Activated gamma-delta T cell treated with anti-CD3 and anti-CD28 coated beads, Interleukin-2, amount 50 U/mL, for 16 hours (primary cell): Measurements from ENCODE around the gene LPAR5.
A peak's percentile ranks its signal among the peaks of the same experiment; 100 is the strongest.
"Not testable (repeated sequence)": the region's sequence is repeated elsewhere in the genome, so short reads cannot be mapped to it uniquely, and the experiment has no call there.

Experiments used
- DNase-seq: peaks from one replicate; pipeline ENCODE4 v3.0.0-alpha.2; 2020; ENCODE audit warnings: low read depth

The LPAR5 gene

GRCh38 chr12:6606331-6607131, 29.2 kb downstream of the LPAR5 start:
- DNase-seq: peak; percentile 51

DNA sequence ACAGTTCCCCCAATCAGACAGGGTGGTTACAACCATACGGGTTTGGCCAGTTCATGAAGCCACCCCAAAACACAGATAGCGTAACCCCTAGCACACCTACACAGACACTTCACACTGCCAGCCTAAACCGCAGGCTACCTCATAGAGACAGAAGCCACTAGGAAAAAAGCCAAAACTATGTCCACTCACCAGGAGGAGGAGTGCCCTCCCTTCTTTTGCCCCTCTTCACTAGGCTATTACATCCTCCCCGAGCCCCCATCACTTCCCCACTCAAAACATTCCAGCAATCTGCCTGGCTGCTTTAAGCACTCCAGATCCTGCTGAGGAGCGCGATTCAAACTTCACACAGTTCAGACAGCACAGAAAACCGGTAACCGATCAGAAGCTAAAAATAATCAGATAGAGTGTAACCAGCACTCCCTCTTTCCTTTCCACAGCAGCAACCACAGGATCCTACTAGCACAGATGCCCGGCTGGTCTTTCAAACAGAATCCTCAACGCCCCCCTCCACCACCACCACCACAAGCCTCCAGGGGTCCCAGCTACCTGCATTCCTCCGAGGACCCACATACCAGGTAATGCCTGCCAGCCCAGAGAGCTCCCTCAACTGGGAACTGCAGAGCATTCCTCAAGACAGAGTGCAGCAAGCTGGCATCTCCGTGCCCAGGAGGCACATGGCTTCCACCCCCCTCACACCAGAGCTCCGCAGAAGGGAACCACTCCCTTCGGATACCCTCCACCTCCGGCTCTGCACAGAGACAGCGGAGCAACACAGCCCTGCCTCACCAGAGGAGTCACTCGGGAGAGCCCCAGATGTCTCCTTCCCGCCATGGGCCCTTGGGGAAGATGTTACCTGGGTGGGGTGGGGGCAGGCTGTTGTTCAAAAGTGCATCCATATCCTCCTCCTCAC, 30.1 kb downstream of the LPAR5 start:
- no peak for DNase-seq

DNA sequence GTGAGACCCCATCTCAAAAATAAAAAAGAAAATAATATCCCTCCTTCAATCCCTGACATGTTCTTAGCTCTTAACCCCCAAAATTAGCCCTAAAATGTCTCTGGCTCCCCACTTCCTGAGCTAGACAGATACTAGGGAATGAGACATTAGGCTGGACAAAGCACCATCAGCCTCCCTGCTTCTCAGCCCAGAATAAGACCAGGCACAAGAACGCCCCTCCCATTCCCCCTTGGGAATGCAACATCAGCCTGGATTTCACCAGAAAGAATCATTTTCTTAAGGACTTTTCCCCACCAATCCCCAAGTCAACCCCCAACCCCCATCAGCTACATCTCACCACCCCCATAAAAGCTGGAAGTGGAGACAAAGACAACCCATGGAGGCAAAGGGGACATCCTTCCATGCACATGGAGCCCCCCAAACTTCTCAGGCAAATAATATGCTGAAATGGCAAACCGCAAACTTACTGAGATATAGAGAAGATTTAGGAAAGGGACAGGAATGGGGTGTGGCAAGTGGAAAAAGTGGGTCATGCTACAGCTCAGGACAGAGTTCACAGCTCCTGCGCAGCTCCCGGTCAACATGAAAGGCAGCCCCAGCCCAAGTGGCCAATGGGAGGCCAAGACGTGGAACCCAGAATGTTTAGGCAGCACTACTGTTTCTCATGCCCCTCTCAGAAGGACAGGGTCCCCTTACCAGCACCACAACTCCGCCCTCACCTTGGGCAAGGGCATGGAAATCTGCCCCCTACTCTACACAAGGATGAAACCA, 31.3 kb downstream of the LPAR5 start:
- DNase-seq: no peak

DNA sequence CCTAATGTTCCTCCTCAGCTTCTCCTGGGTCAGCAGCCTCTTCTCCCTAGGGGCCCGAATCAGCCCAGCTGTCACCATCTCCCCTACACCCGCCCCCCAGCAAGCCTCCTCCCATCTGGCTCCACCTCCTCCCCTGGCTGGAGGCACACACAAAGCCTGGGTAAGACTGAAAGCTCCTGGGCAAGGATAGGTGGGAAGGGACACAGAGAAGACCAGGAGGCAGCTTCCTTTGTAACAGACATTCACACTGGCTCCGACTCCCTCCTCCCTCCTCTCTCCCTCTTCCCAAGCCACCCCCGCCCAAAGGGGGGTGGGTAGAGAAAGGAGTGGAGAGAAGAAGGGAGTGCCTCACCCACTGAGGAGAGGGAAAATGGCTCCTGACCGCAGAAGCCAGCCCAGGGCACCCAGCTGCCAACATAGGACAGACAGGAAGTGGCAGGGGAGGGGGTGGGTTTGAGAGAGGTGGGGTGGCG, 32.6 kb downstream of the LPAR5 start:
- DNase-seq: no peak

DNA sequence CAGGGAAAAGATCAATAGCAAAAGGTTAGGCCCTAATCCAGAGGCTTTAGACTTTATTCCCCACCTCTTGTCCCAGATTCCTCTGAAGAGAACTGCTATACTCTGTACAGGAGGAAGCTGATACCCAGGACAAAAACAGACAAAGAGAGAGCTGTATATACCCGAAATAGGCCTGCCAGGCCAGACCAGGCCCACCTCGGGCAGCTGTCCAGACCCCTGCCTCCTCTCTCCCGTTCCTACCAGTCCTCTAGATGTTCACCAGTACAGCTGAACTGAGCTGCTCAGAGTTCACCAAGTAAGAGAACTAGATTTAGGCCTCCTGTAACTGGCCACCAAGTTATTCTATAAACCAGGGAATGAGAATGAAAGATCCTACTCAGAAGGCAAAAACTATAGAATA, 33.2 kb downstream of the LPAR5 start:
- no peak for DNase-seq

GRCh38 chr12:6595673-6596072, 40.1 kb downstream of the LPAR5 start:
- not testable (repeated sequence) for DNase-seq

GRCh38 chr12:6592087-6592486, 43.7 kb downstream of the LPAR5 start:
- DNase-seq: no peak

GRCh38 chr12:6586569-6586968, 49.2 kb downstream of the LPAR5 start:
- not testable (repeated sequence) for DNase-seq

DNA sequence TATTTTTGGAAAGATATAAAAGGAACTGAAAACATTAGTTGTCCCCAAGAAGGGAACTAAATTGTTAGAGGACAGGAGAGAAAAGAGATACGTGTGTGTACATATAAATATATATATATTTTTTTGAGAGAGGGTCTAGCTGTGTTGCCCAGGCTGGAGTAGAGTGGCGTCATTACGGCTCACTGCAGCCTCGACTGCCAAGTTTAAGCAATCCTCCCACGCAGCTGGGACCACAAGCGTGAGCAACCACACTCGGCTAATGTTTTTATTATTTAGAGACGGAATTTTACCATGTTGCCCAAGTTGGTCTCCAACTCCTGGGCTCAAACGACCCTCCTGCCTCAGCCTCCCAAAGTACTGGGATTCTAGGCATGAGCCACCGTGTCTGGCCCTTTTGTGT, 51.5 kb downstream of the LPAR5 start:
- no peak for DNase-seq

GRCh38 chr12:6582959-6583358, 52.8 kb downstream of the LPAR5 start:
- no peak for DNase-seq

GRCh38 chr12:6582196-6582595, 53.6 kb downstream of the LPAR5 start:
- no peak for DNase-seq

GRCh38 chr12:6575648-6576047, 60.1 kb downstream of the LPAR5 start:
- no peak for DNase-seq

DNA sequence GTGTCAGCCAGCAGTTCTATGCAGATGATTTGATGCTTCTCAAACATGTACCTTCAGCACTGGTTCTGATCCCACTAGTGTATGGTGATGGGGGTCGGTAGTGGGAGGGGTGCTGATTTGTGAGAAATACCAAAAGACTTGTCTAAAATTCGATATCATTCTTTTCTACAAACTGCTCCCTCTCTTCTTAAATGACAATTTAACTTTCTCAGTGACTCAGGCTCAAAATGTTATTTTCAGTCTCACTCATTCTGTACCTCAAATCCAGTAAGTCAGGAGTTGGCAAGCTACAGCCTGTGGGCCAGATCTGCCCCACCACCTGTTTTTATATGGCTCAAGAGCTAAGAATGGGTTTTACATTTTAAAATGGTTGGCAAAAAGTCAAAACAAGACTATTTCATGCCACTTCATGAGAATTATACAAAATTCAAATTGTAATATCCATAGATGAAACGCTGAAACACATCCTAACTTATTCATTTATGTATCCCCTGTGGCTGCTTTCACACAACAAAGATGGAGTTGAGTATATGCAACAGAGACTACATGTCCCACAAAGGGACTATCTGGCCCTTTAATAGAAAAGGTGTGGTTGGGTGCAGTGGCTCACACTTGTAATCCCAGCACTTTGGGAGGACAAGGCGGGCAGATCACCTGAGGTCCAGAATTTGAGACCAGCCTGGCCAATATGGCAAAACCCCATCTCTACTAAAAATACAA, 61.0 kb downstream of the LPAR5 start:
- no peak for DNase-seq

GRCh38 chr12:6573001-6573400, 62.8 kb downstream of the LPAR5 start:
- no peak for DNase-seq

DNA sequence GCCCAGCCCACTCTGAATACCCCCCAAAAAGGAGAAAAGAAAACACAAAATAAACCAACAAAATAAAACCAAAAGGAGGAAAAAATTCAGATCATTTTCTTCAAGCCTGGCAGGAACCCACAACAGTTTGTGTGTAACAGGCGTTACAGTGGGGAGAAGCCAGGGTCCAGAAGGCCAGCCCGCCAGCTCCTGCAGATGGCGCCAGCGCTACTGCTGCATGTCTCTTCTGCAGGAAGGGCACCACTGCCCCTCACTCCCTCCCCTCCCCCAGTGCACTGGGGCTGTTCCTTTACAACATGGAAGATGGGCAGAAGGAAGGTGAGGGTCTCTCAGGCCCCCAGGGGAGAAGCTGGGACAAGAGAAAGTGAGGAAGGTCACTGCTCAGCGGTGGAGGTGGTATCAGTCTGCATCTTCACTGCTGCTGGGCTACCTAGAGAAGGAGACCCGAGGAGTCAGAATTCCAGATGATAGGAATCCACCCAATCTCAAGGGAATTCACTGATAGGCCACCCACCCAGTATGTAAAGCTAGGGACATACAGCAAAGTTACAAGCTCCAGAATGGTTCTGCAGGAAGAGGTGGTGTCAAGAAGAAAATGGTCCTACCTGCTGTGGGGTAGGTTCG, 65.4 kb downstream of the LPAR5 start:
- DNase-seq: no peak

DNA sequence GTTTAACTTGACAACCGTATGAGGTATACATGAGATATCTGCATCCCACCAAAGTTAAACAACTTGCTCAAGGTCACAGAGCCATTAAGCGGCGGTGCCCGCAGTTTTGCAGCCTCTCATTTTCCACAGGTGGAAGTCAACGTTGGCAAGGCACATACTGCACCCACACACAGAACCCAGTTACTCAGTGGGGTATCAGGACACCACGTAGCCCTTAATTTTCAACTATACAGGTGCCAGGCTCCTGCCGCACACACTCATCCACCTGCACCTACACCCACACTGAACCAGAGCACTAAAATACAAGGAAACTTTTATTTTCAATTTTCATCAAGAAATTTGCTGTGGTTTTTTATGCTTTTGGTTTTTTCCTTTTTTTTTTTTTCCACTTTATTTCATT, 66.0 kb downstream of the LPAR5 start:
- no peak for DNase-seq

GRCh38 chr12:6569312-6569711, 66.4 kb downstream of the LPAR5 start:
- DNase-seq: no peak
